DMS 273 (cell line): ENCODE results near the gene UPF2.
"Not testable (repeated sequence)": the region's sequence is repeated elsewhere in the genome, so short reads cannot be mapped to it uniquely, and the experiment has no call there.

Experiments
- DNase-seq: peaks from one replicate; lab custom pipeline; 2025; ENCODE audit not compliant: unreplicated experiment; lab: John Stamatoyannopoulos, UW

The UPF2 gene

GRCh38 chr10:11909618-11910017, 133.0 kb downstream of the UPF2 start:
- no peak for DNase-seq

- DNase-seq: no peak
These were observed 133.6 kb downstream of the UPF2 start for GRCh38 chr10:11908991-11909390.

DNA sequence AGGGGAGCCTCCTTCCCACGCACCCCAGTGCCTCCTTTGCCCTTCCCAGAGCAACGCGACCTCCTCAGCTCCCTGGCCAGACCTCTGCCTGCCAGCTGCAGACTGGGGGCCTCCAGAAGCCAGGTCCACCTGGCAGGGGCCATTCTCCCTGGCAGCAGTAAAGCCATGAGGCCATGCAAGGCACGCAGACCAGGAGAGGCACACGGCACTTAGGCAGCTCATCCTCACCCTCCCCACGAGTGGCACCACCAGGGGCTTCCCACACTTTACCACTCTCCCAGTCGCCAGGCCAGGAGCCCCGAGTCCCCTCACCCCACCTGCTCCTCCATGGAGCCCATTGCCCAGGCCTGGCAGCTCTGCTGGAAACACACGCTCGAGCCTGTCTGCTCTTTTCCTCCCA, 134.1 kb downstream of the UPF2 start:
- no peak for DNase-seq

DNA sequence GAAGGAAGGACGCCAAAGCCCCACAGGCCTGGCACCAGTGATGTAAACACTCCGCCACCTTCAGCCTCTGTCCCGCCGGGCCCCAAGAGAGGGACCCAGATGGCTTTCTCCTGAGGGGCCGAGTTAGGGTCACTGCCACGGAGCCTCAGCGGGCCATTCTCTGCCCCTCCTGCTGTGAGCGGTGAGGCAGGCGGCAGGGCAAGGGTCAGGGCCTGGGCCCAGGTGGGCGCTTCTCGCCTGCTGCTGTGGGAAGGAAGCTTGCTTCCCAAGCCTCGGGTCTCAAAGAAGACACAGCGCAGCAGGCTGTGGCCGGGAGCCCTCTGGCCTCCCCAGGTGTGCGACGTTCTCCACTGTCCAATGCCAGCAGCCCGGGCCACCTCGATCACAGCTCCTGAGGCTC, 134.7 kb downstream of the UPF2 start:
- DNase-seq: no peak

DNA sequence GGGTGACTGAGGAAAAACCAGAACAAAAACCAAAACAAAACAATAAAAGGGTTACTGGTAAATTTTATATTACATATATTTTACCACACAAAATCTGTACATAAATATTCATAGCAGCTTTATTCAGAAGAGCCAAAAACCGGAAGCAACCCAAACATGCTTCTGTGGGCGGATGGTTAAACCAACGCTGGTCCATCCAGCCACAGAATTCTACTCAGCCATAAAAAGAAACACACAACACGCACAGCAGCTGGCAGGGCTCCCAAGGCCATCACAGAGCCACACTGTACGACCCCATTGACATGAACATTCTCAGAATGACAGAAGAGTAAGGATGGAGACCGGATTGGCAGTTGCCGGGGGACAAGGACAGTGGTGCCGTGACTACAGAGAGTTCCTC, 135.9 kb downstream of the UPF2 start:
- DNase-seq: no peak

GRCh38 chr10:11902646-11903045, 140.0 kb downstream of the UPF2 start:
- DNase-seq: no peak

DNA sequence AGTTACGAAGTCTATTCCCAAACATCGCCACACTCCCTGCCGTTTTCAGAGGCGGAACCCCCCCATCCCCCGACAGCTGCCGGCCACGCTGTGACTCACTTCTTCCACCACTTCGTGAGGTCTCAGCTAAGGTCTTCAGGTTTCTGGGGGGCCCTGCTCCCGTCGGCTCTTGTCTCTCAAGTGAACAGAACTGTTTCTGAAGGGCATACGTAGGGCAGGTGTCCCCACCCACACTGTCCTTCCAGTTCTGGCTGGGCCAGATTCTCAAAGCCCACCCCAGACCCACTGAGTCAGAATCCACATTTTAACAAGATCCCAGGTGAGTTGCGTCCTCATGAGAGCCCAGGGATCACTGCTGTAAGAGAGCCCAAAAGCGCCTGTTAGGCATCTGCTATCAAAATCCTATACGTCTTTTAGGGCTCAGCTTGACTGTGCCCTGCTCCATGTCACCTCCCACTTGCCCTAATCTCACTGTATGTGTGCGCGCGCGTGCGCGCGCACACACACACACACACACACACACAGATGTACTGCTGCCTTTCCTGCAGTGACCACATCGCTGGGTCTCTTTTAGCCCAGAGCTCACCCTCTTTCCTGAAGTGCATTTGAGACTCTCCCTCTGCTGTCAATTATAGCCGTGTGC, 140.7 kb downstream of the UPF2 start:
- DNase-seq: no peak

DNA sequence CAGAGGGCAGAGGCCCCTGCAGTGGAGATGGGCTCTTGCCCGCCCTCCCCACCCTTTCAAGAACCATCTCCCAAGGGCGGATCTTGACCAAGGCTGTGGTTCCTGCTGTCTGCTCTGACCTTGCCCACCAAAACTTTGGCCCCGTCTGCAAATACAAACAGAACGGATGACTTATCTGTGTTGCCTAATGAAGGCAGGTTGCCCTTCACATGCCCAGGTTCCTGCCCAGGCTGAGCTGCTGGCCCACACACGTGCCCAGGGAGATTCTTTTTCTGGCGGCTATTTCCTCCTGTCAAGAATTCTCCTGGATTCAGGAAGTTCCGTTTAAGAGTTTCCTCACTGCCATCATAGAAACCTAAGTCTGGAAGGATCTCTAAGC, 141.2 kb downstream of the UPF2 start:
- DNase-seq: no peak

GRCh38 chr10:11901036-11901301, 141.6 kb downstream of the UPF2 start:
- DNase-seq: no peak

DNA sequence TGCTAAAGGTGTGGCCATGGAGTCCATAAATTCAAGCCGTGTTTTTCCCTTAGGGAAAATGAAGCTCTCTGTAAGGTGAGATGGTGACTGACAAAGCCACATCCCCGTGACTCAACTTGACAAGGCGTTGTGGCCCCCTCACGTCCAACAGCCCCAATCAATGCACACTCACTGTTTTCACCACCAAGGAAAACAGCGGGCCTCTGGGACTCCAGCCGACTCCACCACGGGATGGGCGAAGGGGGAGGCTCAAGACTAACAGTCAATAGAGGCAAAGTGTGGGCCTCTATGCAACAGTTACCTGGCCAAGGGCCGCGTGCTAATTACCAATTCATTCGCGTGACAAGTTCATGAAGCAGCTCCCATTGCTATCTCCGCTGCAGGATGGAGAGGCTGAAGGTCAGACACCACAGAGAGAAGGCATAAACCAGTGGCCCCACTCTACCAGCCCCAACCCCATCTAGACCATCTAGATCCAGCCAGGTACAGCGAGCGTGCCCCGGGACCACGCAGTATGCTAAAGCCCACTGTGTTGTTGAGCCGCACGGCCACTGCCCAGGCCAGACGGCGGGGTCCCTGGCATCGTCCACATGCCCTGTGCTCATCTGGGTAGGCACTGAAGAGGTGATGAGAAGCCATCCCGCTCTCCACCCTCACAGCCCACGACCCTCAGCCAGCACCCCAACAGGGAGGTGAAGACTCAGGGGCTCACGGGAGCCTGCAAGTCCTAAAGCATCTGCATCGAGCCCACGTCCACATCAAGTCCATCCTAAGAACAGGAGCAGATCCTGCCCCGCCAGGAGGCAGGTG, 143.3 kb downstream of the UPF2 start:
- DNase-seq: no peak

DNA sequence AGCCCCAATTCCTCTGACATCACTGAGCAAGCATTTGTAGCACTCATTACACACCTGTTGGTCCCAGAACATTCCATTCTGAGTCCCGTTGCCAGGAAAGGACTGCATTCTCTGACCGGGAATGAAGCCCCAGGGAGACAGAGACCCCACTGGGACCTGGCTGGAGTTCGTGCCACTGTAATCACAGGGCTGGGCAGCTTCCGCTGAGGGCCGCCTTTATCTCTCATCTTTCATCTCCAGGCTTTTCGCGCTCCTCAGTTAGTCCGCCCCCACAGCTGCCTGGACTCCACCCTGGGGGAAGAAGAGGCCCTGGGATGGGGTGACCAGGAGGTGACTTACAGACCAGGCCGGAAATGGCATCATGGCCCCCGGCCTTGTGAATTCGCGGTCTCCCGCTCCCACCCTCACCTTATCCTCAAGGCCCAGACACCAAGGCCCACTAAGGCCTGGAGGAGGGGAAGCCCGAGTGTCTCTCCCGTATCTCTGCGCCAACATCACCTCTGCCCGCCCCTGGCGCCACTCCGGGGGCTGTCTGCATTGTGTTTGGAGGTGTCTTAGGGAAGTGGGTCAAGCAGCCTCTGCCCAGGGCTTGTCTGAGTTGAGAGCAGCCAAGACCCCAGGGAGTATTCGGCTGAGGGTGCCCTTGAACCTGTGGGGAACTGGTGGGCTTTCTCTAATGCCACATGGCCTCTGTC, 144.1 kb downstream of the UPF2 start:
- DNase-seq: peak; percentile 27

GRCh38 chr10:11898033-11898371, 144.6 kb downstream of the UPF2 start:
- no peak for DNase-seq

GRCh38 chr10:11896549-11897200, 145.9 kb downstream of the UPF2 start:
- DNase-seq: no peak

- no peak for DNase-seq
These were observed 147.0 kb downstream of the UPF2 start for GRCh38 chr10:11895598-11895997.

DNA sequence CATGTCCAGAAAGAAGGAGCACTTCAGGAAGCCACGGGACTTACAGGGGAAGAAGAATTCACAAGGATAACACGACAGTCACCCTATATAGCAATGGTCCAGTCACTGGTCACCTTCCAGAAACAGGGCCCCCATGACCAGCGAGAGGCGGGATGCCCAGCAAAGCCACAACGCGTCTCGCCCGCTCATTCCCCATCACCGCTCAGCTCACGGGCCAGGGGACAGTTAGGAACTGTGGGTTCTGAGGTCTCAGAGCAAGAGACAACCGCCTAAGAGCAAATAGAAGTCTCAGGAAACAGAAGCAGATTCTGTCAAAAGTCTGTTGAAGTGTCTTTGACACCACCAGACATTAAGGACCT, 147.5 kb downstream of the UPF2 start:
- no peak for DNase-seq

DNA sequence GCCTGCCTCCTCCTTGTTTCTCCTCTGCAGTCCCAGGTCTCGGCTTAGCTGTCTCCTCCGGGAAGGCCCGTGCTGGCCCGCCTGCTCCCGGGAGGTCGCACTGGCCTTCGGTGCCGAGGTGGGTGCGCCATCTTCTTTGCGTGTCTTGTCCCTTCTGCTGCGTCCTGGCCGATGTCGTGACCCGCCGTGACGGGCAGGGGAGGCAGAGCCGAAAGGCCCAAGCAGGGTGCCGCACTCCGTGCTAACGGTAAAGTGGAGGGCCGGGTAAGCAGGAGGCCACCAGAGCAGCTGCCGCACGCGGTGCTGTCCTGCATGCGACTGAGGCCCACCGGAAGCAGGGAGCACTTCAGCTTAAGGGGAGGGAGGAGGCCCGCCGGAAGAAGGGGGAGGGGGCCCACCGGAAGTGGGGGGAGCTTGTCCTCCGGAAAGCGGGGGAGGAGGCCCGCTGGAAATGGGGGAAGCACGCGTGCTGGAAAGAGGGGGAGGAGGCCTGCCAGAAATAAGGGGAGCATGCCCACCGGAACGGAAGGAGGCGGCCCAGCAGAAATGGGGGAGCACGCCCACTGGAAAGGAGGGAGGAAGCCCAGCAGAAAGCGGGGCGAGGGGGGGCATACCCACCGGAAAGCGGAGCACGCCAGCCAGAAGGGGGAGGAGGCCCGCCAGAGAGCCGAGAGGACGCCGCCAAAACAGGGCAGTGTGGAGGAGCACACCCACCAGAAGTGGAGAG, 148.1 kb downstream of the UPF2 start:
- no peak for DNase-seq

DNA sequence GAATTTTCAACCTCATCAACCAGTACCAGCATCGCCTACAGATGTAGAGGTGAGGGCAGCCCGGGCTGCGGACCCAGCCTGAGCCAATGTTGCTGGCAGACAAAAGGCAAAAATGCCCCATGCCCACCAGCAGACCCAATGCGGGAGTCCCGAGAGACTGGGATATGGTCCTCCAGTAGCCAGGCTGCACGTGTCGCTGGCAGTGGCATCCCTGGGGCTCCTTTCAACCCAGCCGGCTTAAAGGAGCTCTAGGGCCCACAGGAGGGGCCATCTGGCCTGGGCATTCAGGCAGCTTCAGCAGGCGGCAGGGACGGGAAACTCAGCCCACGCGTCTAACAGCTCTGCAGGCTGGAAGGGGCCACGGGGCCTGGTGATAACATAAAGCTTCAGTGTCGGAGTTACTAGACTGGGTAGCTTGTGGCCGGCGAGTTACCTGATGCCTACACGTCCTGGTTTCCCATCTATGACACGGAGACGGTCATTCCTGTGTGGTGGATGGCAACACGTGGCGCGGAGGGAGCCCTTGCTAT, 148.8 kb downstream of the UPF2 start:
- peak; percentile 8 for DNase-seq

DNA sequence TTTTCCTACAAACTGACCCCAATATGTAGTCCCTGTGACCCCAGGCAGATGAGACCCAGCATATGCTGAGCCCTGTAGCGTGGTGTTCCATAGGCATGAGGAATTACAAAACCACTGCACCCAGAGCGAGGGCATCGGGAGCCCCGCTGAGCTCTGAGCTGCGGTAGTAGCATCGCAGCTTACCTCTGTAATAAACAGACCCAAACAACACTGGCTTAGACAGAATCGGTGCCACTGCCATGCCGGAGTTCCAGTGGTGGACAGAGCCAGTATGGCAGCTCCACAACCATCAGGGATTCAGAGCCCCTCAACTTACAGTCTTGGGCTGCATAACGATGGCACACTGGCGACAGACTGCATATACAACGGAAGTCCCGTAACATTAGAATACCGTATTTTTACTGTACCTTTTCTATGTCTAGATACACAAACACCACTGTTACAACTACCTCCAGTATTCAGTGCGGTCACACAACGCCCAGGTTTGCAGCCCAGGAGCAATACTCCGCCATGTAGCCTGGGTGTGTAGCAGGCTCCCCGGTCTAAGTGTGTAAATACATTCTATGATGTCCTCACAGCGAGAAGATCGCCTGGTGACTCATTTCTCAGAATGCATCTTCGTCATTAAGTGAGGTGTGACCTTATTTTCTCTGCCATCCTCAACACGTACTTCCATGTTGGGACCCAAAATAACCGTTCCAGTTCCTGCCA, 150.7 kb downstream of the UPF2 start:
- no peak for DNase-seq

GRCh38 chr10:11889263-11889662, 153.3 kb downstream of the UPF2 start:
- not testable (repeated sequence) for DNase-seq

- DNase-seq: no peak
These were observed 155.0 kb downstream of the UPF2 start for GRCh38 chr10:11887381-11888227.
